ENCODE data around the gene EPB41. TPM values are rescaled to one million over a fixed set of nuclear protein-coding genes. Genes with fewer than 3 reads are reported as not detected.
"Not testable (repeated sequence)": the region's sequence is repeated elsewhere in the genome, so short reads cannot be mapped to it uniquely, and the experiment has no call there.

The EPB41 gene
- total RNA-seq, 1 donor, result 42.9 TPM

DNA sequence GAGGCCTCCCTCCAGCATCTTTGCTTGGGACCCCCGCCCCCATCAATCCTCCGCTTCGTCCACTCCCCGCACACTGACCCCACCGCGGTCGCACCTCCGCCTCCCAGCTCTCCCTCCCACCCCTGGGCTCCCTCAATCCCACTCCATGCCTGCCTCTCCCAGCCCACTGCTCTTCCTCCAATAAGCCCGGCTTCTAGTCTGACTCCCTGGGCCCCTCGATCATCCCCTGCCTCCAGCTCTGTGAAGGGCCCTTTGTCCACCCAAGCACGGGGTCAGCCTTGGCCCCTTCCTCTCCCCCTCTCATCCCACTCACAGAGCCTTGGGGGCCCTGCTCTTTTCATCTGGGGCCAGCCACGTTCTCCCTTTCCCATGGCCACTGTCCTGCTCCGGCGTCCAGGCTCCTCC is 210.9 kb downstream of the EPB41 start:
- TF ChIP-seq, protein P1, sequence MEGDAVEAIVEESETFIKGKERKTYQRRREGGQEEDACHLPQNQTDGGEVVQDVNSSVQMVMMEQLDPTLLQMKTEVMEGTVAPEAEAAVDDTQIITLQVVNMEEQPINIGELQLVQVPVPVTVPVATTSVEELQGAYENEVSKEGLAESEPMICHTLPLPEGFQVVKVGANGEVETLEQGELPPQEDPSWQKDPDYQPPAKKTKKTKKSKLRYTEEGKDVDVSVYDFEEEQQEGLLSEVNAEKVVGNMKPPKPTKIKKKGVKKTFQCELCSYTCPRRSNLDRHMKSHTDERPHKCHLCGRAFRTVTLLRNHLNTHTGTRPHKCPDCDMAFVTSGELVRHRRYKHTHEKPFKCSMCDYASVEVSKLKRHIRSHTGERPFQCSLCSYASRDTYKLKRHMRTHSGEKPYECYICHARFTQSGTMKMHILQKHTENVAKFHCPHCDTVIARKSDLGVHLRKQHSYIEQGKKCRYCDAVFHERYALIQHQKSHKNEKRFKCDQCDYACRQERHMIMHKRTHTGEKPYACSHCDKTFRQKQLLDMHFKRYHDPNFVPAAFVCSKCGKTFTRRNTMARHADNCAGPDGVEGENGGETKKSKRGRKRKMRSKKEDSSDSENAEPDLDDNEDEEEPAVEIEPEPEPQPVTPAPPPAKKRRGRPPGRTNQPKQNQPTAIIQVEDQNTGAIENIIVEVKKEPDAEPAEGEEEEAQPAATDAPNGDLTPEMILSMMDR (IDR thresholded peaks at IDR 0.05; ENCODE audit: insufficient read depth, low read length), result no peak
- no peak for DNase-seq (ENCODE audit: low read depth)
- H3K4me3 ChIP-seq (ENCODE audit: low read depth, low read length), result peak overlapping the region; percentile 79

- TF ChIP-seq, protein P1 (IDR thresholded peaks at IDR 0.05; ENCODE audit: insufficient read depth, low read length), result no peak
Measured at GRCh38 chr1:29125788-29126187, 211.4 kb downstream of the EPB41 start.

GRCh38 chr1:29126198-29126597 is 211.8 kb downstream of the EPB41 start:
- no peak for DNase-seq (ENCODE audit: low read depth)
- TF ChIP-seq, protein P1 (IDR thresholded peaks at IDR 0.05; ENCODE audit: insufficient read depth, low read length), result no peak
- no peak overlapping the region for H3K4me3 ChIP-seq (ENCODE audit: low read depth, low read length)

More at GRCh38 chr1:29125788-29126187, 211.4 kb downstream of the EPB41 start:
- H3K4me3 ChIP-seq (ENCODE audit: low read depth, low read length), result no peak overlapping the region
- DNase-seq (ENCODE audit: low read depth), result no peak

GRCh38 chr1:29128739-29129138 is 214.4 kb downstream of the EPB41 start:
- H3K4me3 ChIP-seq (ENCODE audit: low read depth, low read length), result no peak overlapping the region
- TF ChIP-seq, protein P1 (IDR thresholded peaks at IDR 0.05; ENCODE audit: insufficient read depth, low read length), result no peak
- DNase-seq (ENCODE audit: low read depth), result no peak

- no peak overlapping the region for H3K4me3 ChIP-seq (ENCODE audit: low read depth, low read length)
- DNase-seq (ENCODE audit: low read depth), result no peak
- TF ChIP-seq, protein P1 (IDR thresholded peaks at IDR 0.05; ENCODE audit: insufficient read depth, low read length), result no peak
Measured at GRCh38 chr1:29129916-29130315, 215.5 kb downstream of the EPB41 start.

DNA sequence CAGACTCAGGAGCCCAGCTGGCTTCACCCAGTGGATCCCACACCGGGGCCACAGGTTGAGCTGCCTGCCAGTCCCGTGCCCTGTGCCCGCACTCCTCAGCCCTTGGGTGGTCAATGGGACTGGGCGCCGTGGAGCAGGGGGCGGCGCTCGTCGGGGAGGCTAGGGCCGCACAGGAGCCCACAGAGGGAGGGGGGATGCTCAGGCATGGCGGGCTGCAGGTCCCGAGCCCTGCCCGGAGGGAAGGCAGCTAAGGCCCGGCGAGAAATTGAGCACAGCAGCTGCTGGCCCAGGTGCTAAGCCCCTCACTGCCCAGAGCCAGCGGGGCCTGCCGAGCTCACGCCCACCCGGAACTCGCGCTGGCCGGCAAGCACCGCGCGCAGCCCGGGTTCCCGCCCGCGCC is 216.7 kb downstream of the EPB41 start:
- DNase-seq (ENCODE audit: low read depth); H3K4me3 ChIP-seq (ENCODE audit: low read depth, low read length): not testable (repeated sequence)

- no peak for DNase-seq (ENCODE audit: low read depth)
- no peak overlapping the region for H3K4me3 ChIP-seq (ENCODE audit: low read depth, low read length)
- TF ChIP-seq, protein P1 (IDR thresholded peaks at IDR 0.05; ENCODE audit: insufficient read depth, low read length), result no peak
Measured at GRCh38 chr1:29133861-29134694, 219.7 kb downstream of the EPB41 start.
